Fibroblast of villous mesenchyme (primary cell): ENCODE data around the gene FAM171A2. TPM values are rescaled to one million over a fixed set of nuclear protein-coding genes. Genes with fewer than 3 reads are reported as not detected.
A peak's percentile ranks its signal among the peaks of the same experiment; 100 is the strongest.

Source experiments
- DNase-seq: peaks from one replicate; pipeline ENCODE4 v3.0.0-alpha.2; 2010; ENCODE audit warnings: low read depth
- H3K4me3 ChIP-seq: 2 replicates; pipeline ENCODE4 v1.5.1; 2011; ENCODE audit warnings: low read depth, mild to moderate bottlenecking, low read length
- total RNA-seq: library from RNA; depleted of rRNA; stranded (reverse); fragments of >200 nt; gene quantifications from 2 replicates; pipeline ENCODE4 v1.2.3, GENCODE V29; 2012
- TF ChIP-seq, protein P1 (sequence below): IDR thresholded peaks from 2 replicates; pipeline ENCODE4 v1.5.1; 2012; ENCODE audit warnings: low read depth, mild to moderate bottlenecking, low read length; ENCODE audit not compliant: insufficient read depth

Gene FAM171A2
- total RNA-seq, 1 donor, result 0.86 TPM

DNA sequence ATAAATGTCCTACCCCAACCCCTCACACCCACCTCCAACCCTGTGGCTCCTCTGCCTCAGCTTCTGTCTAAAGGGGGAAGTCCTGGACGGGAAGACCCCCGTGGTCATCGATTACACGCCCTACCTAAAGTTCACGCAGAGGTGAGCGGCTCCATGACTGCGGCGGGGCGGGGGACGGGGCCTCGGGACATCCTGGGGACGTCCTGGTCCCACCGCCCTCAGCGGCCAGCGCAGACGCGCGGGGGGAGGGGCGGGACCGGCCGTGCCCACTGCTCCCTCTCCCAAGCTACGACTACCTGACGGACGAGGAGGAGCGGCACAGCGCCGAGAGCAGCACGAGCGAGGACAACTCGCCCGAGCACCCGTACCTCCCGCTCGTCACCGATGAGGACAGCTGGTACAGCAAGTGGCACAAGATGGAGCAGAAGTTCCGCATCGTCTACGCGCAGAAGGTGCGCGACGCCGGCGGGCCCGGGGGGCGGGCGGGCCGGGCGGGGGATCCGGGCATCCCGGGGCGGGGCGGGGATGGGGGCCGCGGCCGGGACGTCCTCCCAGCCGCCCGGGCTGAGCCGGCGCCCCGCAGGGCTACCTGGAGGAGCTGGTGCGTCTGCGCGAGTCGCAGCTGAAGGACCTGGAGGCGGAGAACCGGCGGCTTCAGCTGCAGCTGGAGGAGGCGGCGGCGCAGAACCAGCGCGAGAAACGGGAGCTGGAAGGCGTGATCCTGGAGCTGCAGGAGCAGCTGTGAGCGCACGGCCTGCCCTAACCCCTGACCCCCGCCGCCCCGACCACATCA lies 48.6 kb downstream of the FAM171A2 start:
- DNase-seq, result no peak
- TF ChIP-seq, protein P1, sequence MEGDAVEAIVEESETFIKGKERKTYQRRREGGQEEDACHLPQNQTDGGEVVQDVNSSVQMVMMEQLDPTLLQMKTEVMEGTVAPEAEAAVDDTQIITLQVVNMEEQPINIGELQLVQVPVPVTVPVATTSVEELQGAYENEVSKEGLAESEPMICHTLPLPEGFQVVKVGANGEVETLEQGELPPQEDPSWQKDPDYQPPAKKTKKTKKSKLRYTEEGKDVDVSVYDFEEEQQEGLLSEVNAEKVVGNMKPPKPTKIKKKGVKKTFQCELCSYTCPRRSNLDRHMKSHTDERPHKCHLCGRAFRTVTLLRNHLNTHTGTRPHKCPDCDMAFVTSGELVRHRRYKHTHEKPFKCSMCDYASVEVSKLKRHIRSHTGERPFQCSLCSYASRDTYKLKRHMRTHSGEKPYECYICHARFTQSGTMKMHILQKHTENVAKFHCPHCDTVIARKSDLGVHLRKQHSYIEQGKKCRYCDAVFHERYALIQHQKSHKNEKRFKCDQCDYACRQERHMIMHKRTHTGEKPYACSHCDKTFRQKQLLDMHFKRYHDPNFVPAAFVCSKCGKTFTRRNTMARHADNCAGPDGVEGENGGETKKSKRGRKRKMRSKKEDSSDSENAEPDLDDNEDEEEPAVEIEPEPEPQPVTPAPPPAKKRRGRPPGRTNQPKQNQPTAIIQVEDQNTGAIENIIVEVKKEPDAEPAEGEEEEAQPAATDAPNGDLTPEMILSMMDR, result no peak
- H3K4me3 ChIP-seq, result peak overlapping the region; percentile 36

DNA sequence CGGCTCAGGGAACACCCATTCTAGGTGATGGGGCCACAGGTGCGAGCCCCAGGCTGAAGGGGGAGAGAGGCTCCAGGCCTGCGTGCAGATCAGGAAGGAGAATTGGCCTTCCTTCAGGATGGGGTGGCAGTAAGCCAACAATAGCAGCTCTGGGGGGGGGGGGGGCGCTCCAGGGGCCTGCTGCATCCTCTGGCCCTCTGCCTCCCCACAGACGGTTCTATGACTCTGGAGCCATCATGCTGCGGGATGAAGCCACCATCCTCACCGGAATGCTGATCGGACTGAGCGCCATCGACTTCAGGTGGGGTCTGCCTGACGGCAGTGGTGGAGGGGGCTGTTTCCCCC lies 49.2 kb downstream of the FAM171A2 start:
- no peak for DNase-seq
- TF ChIP-seq, protein P1, result no peak
- no peak overlapping the region for H3K4me3 ChIP-seq

DNA sequence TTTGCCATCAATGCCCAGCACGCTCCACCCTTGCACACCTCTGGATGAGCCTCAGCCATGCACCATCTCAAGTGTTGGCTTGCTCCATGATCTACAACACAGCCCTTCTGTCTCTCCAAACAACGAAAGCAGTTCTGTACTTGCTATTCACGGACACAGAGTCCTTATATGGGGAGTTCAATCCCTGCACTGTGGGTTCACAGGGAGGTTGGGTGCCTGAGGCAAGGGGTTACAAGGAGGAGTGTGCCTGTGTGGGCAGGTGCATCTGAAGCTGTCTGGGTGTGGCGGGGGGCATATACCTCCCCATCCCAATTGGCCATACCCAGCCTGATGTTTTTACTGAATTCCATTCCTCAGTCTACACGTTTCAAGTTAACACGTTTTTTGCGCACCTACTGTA lies 49.6 kb downstream of the FAM171A2 start:
- no peak overlapping the region for H3K4me3 ChIP-seq
- TF ChIP-seq, protein P1, result no peak
- no peak for DNase-seq

DNA sequence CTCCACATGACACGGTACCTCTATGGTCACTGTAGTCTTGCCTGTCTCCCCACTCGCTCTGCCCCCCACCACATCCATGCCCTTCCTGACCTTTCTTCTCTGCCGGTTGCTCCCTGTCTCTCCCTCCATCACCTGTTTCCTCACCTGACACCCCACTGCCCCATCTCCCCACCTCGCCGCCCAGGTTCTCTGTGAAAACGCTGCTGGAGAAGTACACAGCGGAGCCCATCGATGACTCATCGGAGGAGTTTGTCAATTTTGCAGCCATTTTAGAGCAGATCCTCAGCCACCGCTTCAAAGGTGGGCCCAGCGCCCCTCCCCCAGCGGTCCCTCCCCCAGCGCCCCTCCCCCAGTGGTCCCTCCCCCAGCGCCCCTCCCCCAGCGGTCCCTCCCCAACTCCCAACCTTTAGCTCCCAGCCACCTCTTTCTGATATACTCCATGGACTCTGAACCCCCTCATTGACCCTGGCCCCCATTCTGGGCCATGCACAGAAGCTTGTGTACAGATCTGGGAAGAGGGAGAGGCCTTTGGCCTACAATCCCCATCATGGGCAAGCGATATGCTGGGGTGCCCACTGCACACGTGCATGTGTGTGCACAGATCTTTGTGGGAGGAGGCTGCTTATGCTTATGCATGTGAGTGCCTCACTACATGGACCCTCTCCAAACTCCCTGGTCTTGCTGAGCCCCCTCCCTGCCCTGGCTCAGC lies 51.1 kb downstream of the FAM171A2 start:
- DNase-seq, result no peak
- TF ChIP-seq, protein P1, result no peak
- H3K4me3 ChIP-seq, result no peak overlapping the region

DNA sequence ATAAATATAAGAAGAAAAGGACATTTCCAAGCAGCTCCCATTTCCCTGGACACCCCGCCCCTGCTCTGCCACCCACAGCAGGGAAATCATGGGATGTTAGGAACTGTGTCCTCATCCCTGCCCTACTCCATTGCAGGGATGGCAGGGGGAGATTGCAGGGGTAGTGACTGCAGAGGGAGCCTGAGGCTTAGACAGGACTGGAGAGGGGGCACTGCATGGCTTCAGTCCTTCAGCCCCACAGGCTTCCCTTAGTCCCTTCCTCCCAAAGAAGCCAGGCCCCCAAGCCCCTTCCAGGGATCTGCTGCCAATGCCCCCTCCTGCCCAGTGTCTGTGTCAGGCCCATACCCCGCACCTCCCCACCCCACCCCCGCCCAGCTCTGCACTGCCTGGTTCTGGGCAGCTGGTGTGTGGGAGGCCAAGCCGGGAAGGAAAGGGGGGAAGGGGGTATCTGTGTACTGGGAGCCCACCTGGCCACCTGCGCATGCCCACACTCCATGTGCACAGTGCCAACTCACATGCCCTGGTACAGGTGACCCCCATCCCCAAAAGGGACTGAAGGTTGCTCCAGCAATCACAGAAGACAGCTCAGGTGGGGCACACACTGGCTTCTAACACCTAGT lies 52.0 kb downstream of the FAM171A2 start:
- TF ChIP-seq, protein P1, result no peak
- DNase-seq, result no peak
- no peak overlapping the region for H3K4me3 ChIP-seq

DNA sequence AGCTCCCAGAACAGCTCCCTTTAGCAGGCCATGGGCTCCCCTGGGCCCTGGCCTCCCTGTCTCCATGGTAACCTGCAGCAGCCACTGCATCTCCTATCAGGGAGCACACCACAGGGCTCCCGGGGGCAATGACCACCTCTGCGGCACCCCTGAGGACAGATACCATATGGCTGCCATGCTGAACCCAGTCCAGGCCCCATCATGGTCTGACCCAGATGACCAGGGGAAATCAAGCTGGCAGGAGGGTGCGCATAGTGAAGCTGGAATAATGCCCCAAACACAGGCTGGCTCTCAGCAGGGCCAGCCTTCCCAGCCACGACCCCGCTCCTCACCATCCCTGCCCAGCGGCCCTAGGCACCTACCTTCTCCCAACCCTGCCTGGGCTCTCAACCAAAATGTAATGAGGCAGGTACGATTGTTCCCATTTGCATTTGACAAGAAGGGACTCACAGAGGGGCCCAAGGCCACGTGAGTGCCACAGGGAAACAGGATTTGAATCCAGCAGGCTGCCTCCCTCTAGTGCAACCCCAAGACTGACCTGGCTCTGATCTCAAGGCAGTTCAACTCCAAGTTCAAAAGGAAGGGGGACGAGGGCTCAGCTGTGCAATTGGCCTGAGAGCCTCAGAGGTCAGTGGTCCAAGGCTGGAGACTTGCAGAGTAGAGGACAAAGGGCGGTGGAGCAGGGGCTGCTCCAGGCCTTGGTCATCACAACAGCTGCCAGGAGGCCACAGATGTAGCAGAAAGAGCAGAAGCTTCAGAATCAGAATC lies 52.9 kb downstream of the FAM171A2 start:
- TF ChIP-seq, protein P1, result no peak
- DNase-seq, result no peak

More for the DNA sequence above, 52.9 kb downstream of the FAM171A2 start:
- H3K4me3 ChIP-seq, result no peak overlapping the region
